GM23248 (cell line): ENCODE results near the gene MBTPS1. TPM values are rescaled to one million over a fixed set of nuclear protein-coding genes. Genes with fewer than 3 reads are reported as not detected.

Experiments
- DNase-seq: peaks from one replicate; pipeline ENCODE4 v3.0.0-alpha.2; 2015
- H2AFZ ChIP-seq: fragments of 200-600 bp; sonication (generic); 2 replicates; pipeline ENCODE4 v1.6.1; 2016; ENCODE audit warnings: antibody characterized with exemption
- H3F3A ChIP-seq: fragments of 200-600 bp; sonication (generic); 2 replicates; pipeline ENCODE4 v1.6.1; 2016; ENCODE audit warnings: mild to moderate bottlenecking, antibody characterized with exemption, mixed run types; ENCODE audit not compliant: insufficient read depth
- H3K27ac ChIP-seq: fragments of 200-600 bp; sonication (generic); 2 replicates; pipeline ENCODE4 v1.5.1; 2016; ENCODE audit warnings: mild to moderate bottlenecking
- H3K27me3 ChIP-seq: fragments of 200-600 bp; sonication (generic); replicated peaks from 2 replicates; pipeline ENCODE4 v1.6.1; 2016; ENCODE audit warnings: mild to moderate bottlenecking; ENCODE audit not compliant: insufficient read depth
- H3K36me3 ChIP-seq: fragments of 200-600 bp; sonication (generic); 2 replicates; pipeline ENCODE4 v1.6.1; 2016; ENCODE audit warnings: low read depth, mild to moderate bottlenecking
- H3K4me1 ChIP-seq: fragments of 200-600 bp; sonication (generic); 2 replicates; pipeline ENCODE4 v1.6.1; 2016; ENCODE audit warnings: mild to moderate bottlenecking; ENCODE audit not compliant: insufficient read depth
- H3K4me2 ChIP-seq: fragments of 200-600 bp; sonication (generic); one replicate; pipeline ENCODE4 v1.6.1; 2016; ENCODE audit warnings: mild to moderate bottlenecking; ENCODE audit not compliant: unreplicated experiment
- H3K4me3 ChIP-seq: fragments of 200-600 bp; sonication (generic); 2 replicates; pipeline ENCODE4 v1.5.1; 2016; ENCODE audit warnings: mild to moderate bottlenecking
- H3K79me2 ChIP-seq: fragments of 200-600 bp; sonication (generic); 2 replicates; pipeline ENCODE4 v1.6.1; 2016; ENCODE audit warnings: mild to moderate bottlenecking; ENCODE audit not compliant: insufficient read depth
- H3K9ac ChIP-seq: fragments of 200-600 bp; sonication (generic); 2 replicates; pipeline ENCODE4 v1.6.1; 2016; ENCODE audit warnings: mild to moderate bottlenecking
- H3K9me2 ChIP-seq: fragments of 200-600 bp; sonication (generic); 2 replicates; pipeline ENCODE4 v1.6.1; 2016; ENCODE audit warnings: mixed run types, mild to moderate bottlenecking, moderate library complexity; ENCODE audit not compliant: insufficient read depth
- H3K9me3 ChIP-seq: fragments of 200-600 bp; sonication (generic); one replicate; pipeline ENCODE4 v1.6.1; 2017; ENCODE audit warnings: low read depth
- H4K20me1 ChIP-seq: fragments of 200-600 bp; sonication (generic); 2 replicates; pipeline ENCODE4 v1.6.0; 2016; ENCODE audit not compliant: insufficient read depth
- EZH2 ChIP-seq: fragments of 200-600 bp; sonication (generic); IDR thresholded peaks from 2 replicates; pipeline ENCODE4 v1.6.1; 2018; ENCODE audit warnings: antibody characterized with exemption, mild to moderate bottlenecking; ENCODE audit not compliant: insufficient read depth, poor library complexity, severe bottlenecking
- EZH2phosphoT487 ChIP-seq: fragments of 200-600 bp; sonication (generic); IDR thresholded peaks from 2 replicates; pipeline ENCODE4 v1.6.1; 2018; ENCODE audit warnings: antibody characterized with exemption, moderate library complexity, mild to moderate bottlenecking, low read depth; ENCODE audit not compliant: insufficient read depth
- WGBS, 2 experiments: methylation state at CpG; one replicate each; pipeline ENCODE4 v1.1.6; 2015 to 2017; ENCODE audit warnings: low lambda C conversion rate in 2 of 2, low coverage in 1 of 2; ENCODE audit errors: missing lambda C conversion rate in 2 of 2; 5-methylcytosine and 5-hydroxymethylcytosine counted together
- in situ Hi-C: fragments of 300-500 bp; cut with MboI; formaldehyde crosslinking; loops from 2 replicates; pipeline ENCODE4 v1.15.0; 2020
- polyA plus RNA-seq: library from polyadenylated mRNA; unstranded; fragments of >200 nt; fragmentation: Nextera tagmentation; extraction: Ambion mirVana; gene quantifications from 2 replicates; pipeline ENCODE4 v1.2.1, GENCODE V29; 2016
- total RNA-seq: library from RNA; depleted of rRNA; stranded (reverse); fragments of >200 nt; shearing (Covaris generic); gene quantifications from 2 replicates; pipeline ENCODE4 v1.2.3, GENCODE V29; 2014

The MBTPS1 gene
- total and polyA plus RNA-seq, 2 experiments from 2014 or later: 84.0 to 95.7 TPM

DNA sequence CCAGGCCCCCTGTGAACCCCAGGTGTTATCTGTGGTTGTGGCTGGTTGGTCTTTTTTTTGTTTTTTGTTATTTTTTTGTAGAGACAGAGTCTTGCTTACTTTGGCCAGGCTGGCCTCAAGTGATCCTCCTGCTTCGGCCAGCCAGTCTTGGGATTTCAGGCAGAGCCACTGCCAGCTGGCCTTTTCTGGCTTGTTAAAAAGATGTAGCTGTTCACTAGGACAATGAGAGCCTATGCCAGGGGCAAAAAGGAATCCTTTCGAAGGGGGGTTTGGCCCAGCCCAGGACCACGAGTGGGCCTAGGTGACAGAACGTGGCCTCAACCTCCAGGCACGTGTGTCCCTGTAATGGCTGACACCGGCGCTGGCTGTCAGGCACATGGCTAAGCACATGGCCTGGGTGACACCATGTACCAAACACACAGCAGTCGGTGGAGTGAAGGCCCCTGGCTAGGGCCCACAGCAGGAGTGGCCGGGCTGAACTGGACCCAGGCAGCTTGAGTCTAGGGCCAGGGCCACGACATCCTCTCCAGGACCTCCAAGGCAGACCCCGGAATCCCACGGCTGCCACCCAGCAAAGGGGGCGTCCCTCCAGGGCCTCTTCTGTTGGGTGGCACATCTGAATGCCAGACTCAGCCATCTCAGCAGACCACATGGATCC, 67.2 kb downstream of the MBTPS1 start:
- TF ChIP-seq EZH2: no peak
- TF ChIP-seq EZH2phosphoT487: no peak
- no peaks in the 10 kb centered on the region for H4K20me1 ChIP-seq
- DNase-seq: no peak
- H3K9me2 ChIP-seq: no peaks in the 10 kb centered on the region
- H3F3A ChIP-seq: no peaks in the 10 kb centered on the region
- H3K9me3 ChIP-seq: no peaks in the 10 kb centered on the region
- H3K4me3 ChIP-seq: no peak overlapping the region
- H3K36me3 ChIP-seq: peaks cover 5% of the 10 kb centered on the region; the same call in 1 of the 2 replicates
- no peaks in the 10 kb centered on the region for H3K27me3 ChIP-seq
- in situ Hi-C loops: loop anchor here (5.0 kb wide), 1 partner anchor 82 kb away; the partner anchor contains the start of gene NECAB2
- H3K79me2 ChIP-seq: no peaks in the 10 kb centered on the region
- no peak overlapping the region for H3K4me2 ChIP-seq
- no peak overlapping the region for H3K27ac ChIP-seq
- no peaks in the 10 kb centered on the region for H3K4me1 ChIP-seq
- 77 to 80% methylated on average over 10 to 13 of the region's 13 CpGs for WGBS, 2 experiments
- no peak overlapping the region for H2AFZ ChIP-seq
- no peak overlapping the region for H3K9ac ChIP-seq

- H3K4me1 ChIP-seq: no peaks in the 10 kb centered on the region
- no peak overlapping the region for H2AFZ ChIP-seq
- H3K27ac ChIP-seq: no peak overlapping the region
- in situ Hi-C loops: loop anchor here (5.0 kb wide), 1 partner anchor 82 kb away; the partner anchor contains the start of gene NECAB2
- H3K36me3 ChIP-seq: peaks cover 5% of the 10 kb centered on the region; the same call in 1 of the 2 replicates
- H3K27me3 ChIP-seq: no peaks in the 10 kb centered on the region
- no peak overlapping the region for H3K9ac ChIP-seq
- TF ChIP-seq EZH2phosphoT487 (no peak), EZH2 (no peak)
- H3F3A ChIP-seq: no peaks in the 10 kb centered on the region
- no peaks in the 10 kb centered on the region for H3K79me2 ChIP-seq
- no peak overlapping the region for H3K4me3 ChIP-seq
- H4K20me1 ChIP-seq: no peaks in the 10 kb centered on the region
- 88 to 90% methylated on average over 13 of the region's 13 CpGs for WGBS, 2 experiments
- no peaks in the 10 kb centered on the region for H3K9me2 ChIP-seq
- no peak for DNase-seq
- no peaks in the 10 kb centered on the region for H3K9me3 ChIP-seq
- no peak overlapping the region for H3K4me2 ChIP-seq
Observed at GRCh38 chr16:84048871-84049270, 67.9 kb downstream of the MBTPS1 start.

- Histone ChIP-seq H3K4me1 (no peaks in the 10 kb centered on the region), H3K79me2 (no peaks in the 10 kb centered on the region), H3K36me3 (0 out of 2 replicates have a peak, but pooled peaks cover under 1% of the 10 kb centered on the region), H2AFZ (no peak overlapping the region), H3K27ac (no peak overlapping the region), H3K9me3 (no peaks in the 10 kb centered on the region), H4K20me1 (no peaks in the 10 kb centered on the region), H3K27me3 (no peaks in the 10 kb centered on the region), H3F3A (no peaks in the 10 kb centered on the region), H3K4me3 (no peak overlapping the region), H3K9me2 (no peaks in the 10 kb centered on the region), H3K4me2 (no peak overlapping the region), H3K9ac (no peak overlapping the region)
- no peak for DNase-seq
- WGBS, 2 experiments: 70 to 72% methylated on average over 7 of the region's 7 CpGs
- in situ Hi-C loops: loop anchor here (5.0 kb wide), 1 partner anchor 81 kb away; the partner anchor contains the start of gene NECAB2
- no peak for TF ChIP-seq EZH2
- TF ChIP-seq EZH2phosphoT487: no peak
Observed at GRCh38 chr16:84048270-84048669, 68.5 kb downstream of the MBTPS1 start.

- in situ Hi-C loops: loop anchor here (5.0 kb wide), 1 partner anchor 80 kb away; the partner anchor contains the start of gene NECAB2
- TF ChIP-seq EZH2phosphoT487: no peak
- no peak for TF ChIP-seq EZH2
- WGBS, 2 experiments: 96% methylated on average over 6 of the region's 6 CpGs
Observed at GRCh38 chr16:84047626-84048025, 69.1 kb downstream of the MBTPS1 start.

DNA sequence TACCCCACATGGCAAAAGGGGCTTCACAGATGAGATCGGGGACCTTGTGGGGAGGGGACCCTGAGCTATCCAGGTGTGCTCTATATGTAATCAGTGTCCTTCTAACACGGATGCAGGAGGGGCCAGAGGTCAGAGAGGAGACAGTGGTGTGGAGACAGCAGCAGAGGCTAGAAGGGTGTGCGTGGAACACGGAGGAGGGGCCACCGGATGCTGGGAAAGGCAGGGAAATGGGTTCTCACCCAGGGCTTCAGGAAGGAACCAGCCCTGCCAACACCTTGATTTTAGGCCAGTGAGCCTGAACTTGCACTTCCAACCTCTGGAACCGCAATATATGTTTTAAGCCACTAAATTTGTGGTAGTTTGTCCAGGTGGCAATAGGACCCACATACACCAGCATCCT, 69.5 kb downstream of the MBTPS1 start:
- H3K4me2 ChIP-seq: no peak overlapping the region
- no peak overlapping the region for H3K4me3 ChIP-seq
- H3K27ac ChIP-seq: no peak overlapping the region
- 87 to 89% methylated on average over 6 of the region's 6 CpGs for WGBS, 2 experiments
- no peaks in the 10 kb centered on the region for H3F3A ChIP-seq
- no peak for DNase-seq
- no peak for TF ChIP-seq EZH2phosphoT487
- no peak for TF ChIP-seq EZH2
- in situ Hi-C loops: loop anchor here (5.0 kb wide), 1 partner anchor 80 kb away; the partner anchor contains the start of gene NECAB2
- H3K36me3 ChIP-seq: no peaks in the 10 kb centered on the region
- H3K9ac ChIP-seq: no peak overlapping the region
- no peaks in the 10 kb centered on the region for H3K9me3 ChIP-seq
- H2AFZ ChIP-seq: no peak overlapping the region
- H3K4me1 ChIP-seq: no peaks in the 10 kb centered on the region
- no peaks in the 10 kb centered on the region for H3K79me2 ChIP-seq
- peaks cover 5% of the 10 kb centered on the region for H3K27me3 ChIP-seq
- H4K20me1 ChIP-seq: no peaks in the 10 kb centered on the region
- H3K9me2 ChIP-seq: no peaks in the 10 kb centered on the region

More at GRCh38 chr16:84047626-84048025, 69.1 kb downstream of the MBTPS1 start:
- no peak overlapping the region for H3K4me3 ChIP-seq
- no peak overlapping the region for H3K4me2 ChIP-seq
- no peaks in the 10 kb centered on the region for H3K9me3 ChIP-seq
- H3F3A ChIP-seq: no peaks in the 10 kb centered on the region
- H3K4me1 ChIP-seq: no peaks in the 10 kb centered on the region
- no peak overlapping the region for H3K9ac ChIP-seq
- no peaks in the 10 kb centered on the region for H3K9me2 ChIP-seq
- no peak for DNase-seq
- H3K27me3 ChIP-seq: peaks cover under 1% of the 10 kb centered on the region; the same call in 1 of the 2 replicates
- no peak overlapping the region for H3K27ac ChIP-seq
- no peaks in the 10 kb centered on the region for H3K36me3 ChIP-seq
- no peaks in the 10 kb centered on the region for H4K20me1 ChIP-seq
- H2AFZ ChIP-seq: no peak overlapping the region
- no peaks in the 10 kb centered on the region for H3K79me2 ChIP-seq
